H9 (cell line): ENCODE measurements around the gene PRPH. TPM values are rescaled to one million over a fixed set of nuclear protein-coding genes. Genes with fewer than 3 reads are reported as not detected.

Source experiments
- DNase-seq: peaks from one replicate; pipeline ENCODE4 v3.0.0-alpha.2; 2017
- H2AFZ ChIP-seq: one replicate; pipeline ENCODE4 v1.6.1; 2013; ENCODE audit warnings: mild to moderate bottlenecking, low read length, control low read depth, moderate library complexity
- H2AK5ac ChIP-seq: 2 replicates; pipeline ENCODE4 v1.6.1; 2013; ENCODE audit warnings: low read length, control low read depth, mixed read lengths; ENCODE audit not compliant: insufficient read length
- H2BK120ac ChIP-seq: one replicate; pipeline ENCODE4 v1.6.1; 2013; ENCODE audit warnings: low read depth, mild to moderate bottlenecking, low read length, control low read depth, inconsistent platforms; ENCODE audit not compliant: poor library complexity, severe bottlenecking
- H2BK12ac ChIP-seq: 2 replicates; pipeline ENCODE4 v1.6.1; 2013; ENCODE audit warnings: low read length, control low read depth, mixed read lengths, low read depth; ENCODE audit not compliant: insufficient read length
- H2BK15ac ChIP-seq: 2 replicates; pipeline ENCODE4 v1.6.1; 2013; ENCODE audit warnings: low read depth, low read length, control low read depth
- H2BK20ac ChIP-seq: one replicate; pipeline ENCODE4 v1.6.1; 2013; ENCODE audit warnings: low read depth, mild to moderate bottlenecking, low read length, control low read depth, inconsistent platforms; ENCODE audit not compliant: poor library complexity, severe bottlenecking
- H2BK5ac ChIP-seq: 2 replicates; pipeline ENCODE4 v1.6.1; 2013; ENCODE audit warnings: low read length, control low read depth, mixed read lengths; ENCODE audit not compliant: insufficient read length
- H3K14ac ChIP-seq: 2 replicates; pipeline ENCODE4 v1.6.1; 2013; ENCODE audit warnings: low read length, control low read depth; ENCODE audit not compliant: insufficient read depth
- H3K18ac ChIP-seq: 2 replicates; pipeline ENCODE4 v1.6.1; 2013; ENCODE audit warnings: low read depth, mild to moderate bottlenecking, mixed read lengths, low read length, control low read depth; ENCODE audit not compliant: insufficient read length
- H3K23ac ChIP-seq: 2 replicates; pipeline ENCODE4 v1.6.1; 2013; ENCODE audit warnings: low read length, control low read depth, mixed read lengths, low read depth; ENCODE audit not compliant: insufficient read length
- H3K23me2 ChIP-seq: 2 replicates; pipeline ENCODE4 v1.6.1; 2013; ENCODE audit warnings: low read depth, mild to moderate bottlenecking, mixed read lengths, low read length, control low read depth; ENCODE audit not compliant: insufficient read length, poor library complexity, severe bottlenecking
- H3K27ac ChIP-seq: 2 replicates; pipeline ENCODE4 v1.5.1; 2013; ENCODE audit warnings: low read length, control low read depth, mixed read lengths, low read depth; ENCODE audit not compliant: insufficient read length
- H3K27me3 ChIP-seq: 2 replicates; pipeline ENCODE4 v1.6.1; 2013; ENCODE audit warnings: low read length, control low read depth, inconsistent platforms; ENCODE audit not compliant: insufficient read depth
- H3K4ac ChIP-seq: 2 replicates; pipeline ENCODE4 v1.6.1; 2013; ENCODE audit warnings: low read depth, mild to moderate bottlenecking, control low read depth, inconsistent platforms, low read length, moderate library complexity
- H3K4me1 ChIP-seq: 2 replicates; pipeline ENCODE4 v1.6.1; 2013; ENCODE audit warnings: low read length, control low read depth, inconsistent platforms; ENCODE audit not compliant: insufficient read depth
- H3K4me2 ChIP-seq: 2 replicates; pipeline ENCODE4 v1.6.1; 2013; ENCODE audit warnings: low read length, control low read depth, mixed read lengths; ENCODE audit not compliant: insufficient read length, insufficient read depth
- H3K56ac ChIP-seq: 2 replicates; pipeline ENCODE4 v1.6.1; 2013; ENCODE audit warnings: low read depth, mild to moderate bottlenecking, mixed read lengths, low read length, control low read depth; ENCODE audit not compliant: insufficient read length
- H3K79me1 ChIP-seq: 2 replicates; pipeline ENCODE4 v1.6.1; 2013; ENCODE audit warnings: low read depth, mild to moderate bottlenecking, moderate library complexity, low read length, control low read depth, inconsistent platforms; ENCODE audit not compliant: insufficient read depth, poor library complexity, severe bottlenecking
- H3K79me2 ChIP-seq: 2 replicates; pipeline ENCODE4 v1.6.1; 2013; ENCODE audit warnings: low read length, control low read depth, inconsistent platforms; ENCODE audit not compliant: insufficient read depth
- H3K9ac ChIP-seq: 2 replicates; pipeline ENCODE4 v1.6.1; 2013; ENCODE audit warnings: low read length, control low read depth, mixed read lengths; ENCODE audit not compliant: insufficient read length; ENCODE audit errors: extremely low read depth
- H3K9me3 ChIP-seq: one replicate; pipeline ENCODE4 v1.6.1; 2013; ENCODE audit warnings: low read depth, low read length, inconsistent platforms; ENCODE audit not compliant: control insufficient read depth
- H3T11ph ChIP-seq: one replicate; pipeline ENCODE4 v1.6.1; 2013; ENCODE audit warnings: mild to moderate bottlenecking, low read length, control low read depth, inconsistent platforms
- H4K20me1 ChIP-seq: one replicate; pipeline ENCODE4 v1.6.1; 2013; ENCODE audit not compliant: control insufficient read depth, insufficient read length, insufficient read depth
- H4K5ac ChIP-seq: 2 replicates; pipeline ENCODE4 v1.6.1; 2013; ENCODE audit warnings: low read depth, mild to moderate bottlenecking, mixed read lengths, low read length, control low read depth; ENCODE audit not compliant: insufficient read length
- H4K8ac ChIP-seq: replicated peaks from 2 replicates; pipeline ENCODE4 v1.6.1; 2013; ENCODE audit warnings: low read length, control low read depth, mixed read lengths, low read depth; ENCODE audit not compliant: insufficient read length
- H4K91ac ChIP-seq: 2 replicates; pipeline ENCODE4 v1.6.1; 2013; ENCODE audit warnings: low read depth, mild to moderate bottlenecking, moderate library complexity, mixed read lengths, low read length, control low read depth; ENCODE audit not compliant: insufficient read length
- H3K27ac Mint-ChIP-seq, 3 experiments: 2 replicates in 2 of 3; 3 replicates in 1 of 3; pipeline ENCODE4 v1.8.0; 2020 to 2021; ENCODE audit warnings: mixed read lengths in 3 of 3, mild to moderate bottlenecking in 1 of 3, moderate library complexity in 1 of 3
- H3K27me3 Mint-ChIP-seq: 2 replicates; pipeline ENCODE4 v1.8.0; 2021; ENCODE audit warnings: low read depth, mild to moderate bottlenecking, moderate library complexity, mixed read lengths
- H3K36me3 Mint-ChIP-seq, 3 experiments: 2 replicates in 2 of 3; 3 replicates in 1 of 3; pipeline ENCODE4 v1.8.0; 2020 to 2021; ENCODE audit warnings: low read depth in 3 of 3, mixed read lengths in 3 of 3; ENCODE audit not compliant: insufficient read depth in 1 of 3
- H3K4me1 Mint-ChIP-seq, 2 experiments: 2 replicates each; pipeline ENCODE4 v1.8.0; 2020; ENCODE audit warnings: mixed read lengths in 2 of 2
- H3K4me3 Mint-ChIP-seq, 2 experiments: 2 replicates in 1 of 2; 3 replicates in 1 of 2; pipeline ENCODE4 v1.8.0; 2020 to 2021; ENCODE audit warnings: mild to moderate bottlenecking in 2 of 2, mixed read lengths in 2 of 2, moderate library complexity in 1 of 2
- H3K9me3 Mint-ChIP-seq, 2 experiments: 2 replicates in 1 of 2; 3 replicates in 1 of 2; pipeline ENCODE4 v1.8.0; 2020; ENCODE audit warnings: mild to moderate bottlenecking in 2 of 2, mixed read lengths in 2 of 2, moderate library complexity in 1 of 2
- CTCF ChIP-seq: fragments of 200-600 bp; sonication (generic); conservative IDR thresholded peaks from 3 replicates; pipeline ENCODE4 v1.8.0; 2021; ENCODE audit warnings: antibody characterized with exemption, mild to moderate bottlenecking
- WGBS: extraction: QIAGEN DNeasy Blood & Tissue Kit; methylation state at CpG from one replicate; pipeline ENCODE4 v1.1.7; 2013; ENCODE audit warnings: missing lambda C conversion rate, low lambda C conversion rate, mixed read lengths; ENCODE audit not compliant: insufficient read length; ENCODE audit errors: extremely low coverage; 5-methylcytosine and 5-hydroxymethylcytosine counted together
- total RNA-seq: library from RNA; stranded (reverse); gene quantifications from 2 replicates; pipeline ENCODE4 v1.2.1, GENCODE V29; 2021

The PRPH gene
- total RNA-seq, 1 experiment from 2014 or later = 1.1 TPM

- no peaks in the 10 kb centered on the region for H3K27me3 ChIP-seq
- peak overlapping the region; percentile 92 to 99 (median 98); a peak in 5 of 7 replicates for H3K27ac Mint-ChIP-seq
- peaks cover 12 to 42% (median 31%) of the 10 kb centered on the region in 3 experiments; a peak in 6 of 7 replicates for H3K36me3 Mint-ChIP-seq
- H3K18ac ChIP-seq = no peak overlapping the region
- peaks cover 10 to 21% of the 10 kb centered on the region in 2 experiments for H3K4me1 Mint-ChIP-seq
- H4K5ac ChIP-seq = no peak overlapping the region
- H2BK120ac ChIP-seq = no peak overlapping the region
- no peak overlapping the region for H2BK15ac ChIP-seq
- peaks cover 3% of the 10 kb centered on the region for H3K79me1 ChIP-seq
- H3K9me3 ChIP-seq = no peaks in the 10 kb centered on the region
- DNase-seq = no peak
- peaks cover 6% of the 10 kb centered on the region for H3K27me3 Mint-ChIP-seq
- H3K56ac ChIP-seq = no peak overlapping the region
- H3K23ac ChIP-seq = no peak overlapping the region
- no peak overlapping the region for H2AK5ac ChIP-seq
- H3K4me1 ChIP-seq = no peaks in the 10 kb centered on the region
- H2BK5ac ChIP-seq = no peak overlapping the region
- H3K23me2 ChIP-seq = peaks cover 7% of the 10 kb centered on the region
- no peak overlapping the region for H3T11ph ChIP-seq
- H3K4ac ChIP-seq = no peak overlapping the region
- no peak overlapping the region for H4K91ac ChIP-seq
- TF ChIP-seq CTCF = no peak
- no peak overlapping the region for H2BK12ac ChIP-seq
- no peak overlapping the region for H2AFZ ChIP-seq
- no peaks in the 10 kb centered on the region; the same call in 1 of the 2 replicates for H3K79me2 ChIP-seq
- H3K4me2 ChIP-seq = peak overlapping the region; percentile 99
- peak overlapping the region; percentile 80 for H3K9ac ChIP-seq
- no peak overlapping the region for H4K8ac ChIP-seq
- peak overlapping the region; percentile 100 for H3K4me3 Mint-ChIP-seq
- H3K27ac ChIP-seq = no peak overlapping the region
- WGBS = no CpG with 5 or more reads among the region's 19 CpGs
- peak overlapping the region; percentile 55 for H3K14ac ChIP-seq
- no peaks in the 10 kb centered on the region for H4K20me1 ChIP-seq
- H3K9me3 Mint-ChIP-seq = no peaks in the 10 kb centered on the region
- H2BK20ac ChIP-seq = no peak overlapping the region
Measured at GRCh38 chr12:49323524-49324097, 28.7 kb downstream of the PRPH start.
